SK-N-SH (cell line): ENCODE measurements around the gene ZBTB16. TPM values are rescaled to one million over a fixed set of nuclear protein-coding genes. Genes with fewer than 3 reads are reported as not detected.
A peak's percentile ranks its signal among the peaks of the same experiment; 100 is the strongest.

Source experiments
- CTCF ChIA-PET: fragments of 300-600, 350-600 bp; formaldehyde crosslinking; extraction: SDS; loops from one replicate; lab custom pipeline; 2021; lab: Yijun Ruan, JAX
- POLR2A ChIA-PET: fragments of 350-600 bp; sonication (Branson Sonifier 250); formaldehyde crosslinking; extraction: SDS; loops from one replicate; lab custom pipeline; 2020; ENCODE audit warnings: antibody characterized with exemption, inconsistent platforms; lab: Yijun Ruan, JAX
- DNase-seq: peaks from one replicate; pipeline ENCODE4 v3.0.0; 2012
- H2AFZ ChIP-seq: fragments of 200-600 bp; sonication (generic); 2 replicates; pipeline ENCODE4 v1.8.1; 2016; ENCODE audit warnings: antibody characterized with exemption, mild to moderate bottlenecking, low read depth
- H3F3A ChIP-seq: fragments of 200-600 bp; sonication (generic); replicated peaks from 2 replicates; pipeline ENCODE3; 2016; ENCODE audit warnings: antibody characterized with exemption, mild to moderate bottlenecking; ENCODE audit not compliant: insufficient read depth
- H3K27ac ChIP-seq, 2 experiments: fragments of 200-500 bp in 1 of 2; fragments of 200-600 bp in 1 of 2; sonication (Bioruptor generic) in 1 of 2; sonication (generic), shearing (Covaris generic) in 1 of 2; 2 replicates each; pipeline versions ENCODE4 v1.5.1 to v1.6.1; 2014 to 2016; ENCODE audit warnings: low read depth in 2 of 2, inconsistent platforms in 1 of 2, low read length in 1 of 2, mild to moderate bottlenecking in 1 of 2, mixed read lengths in 1 of 2
- H3K27me3 ChIP-seq: fragments of 200-600 bp; sonication (generic), shearing (Covaris generic); 2 replicates; pipeline ENCODE4 v1.6.1; 2016; ENCODE audit warnings: mixed run types; ENCODE audit not compliant: insufficient read depth
- H3K36me3 ChIP-seq, 2 experiments: fragments of 200-500 bp in 1 of 2; fragments of 200-600 bp in 1 of 2; sonication (Bioruptor generic) in 1 of 2; sonication (generic) in 1 of 2; replicated peaks in 1 of 2; 2 replicates each; pipeline versions ENCODE3 to v1.5.1; 2014 to 2016; ENCODE audit warnings: low read length in 1 of 2, mild to moderate bottlenecking in 1 of 2; ENCODE audit not compliant: insufficient read depth in 2 of 2, control insufficient read depth in 1 of 2
- H3K4me1 ChIP-seq, 2 experiments: fragments of 200-500 bp in 1 of 2; fragments of 200-600 bp in 1 of 2; sonication (Bioruptor generic) in 1 of 2; sonication (generic), shearing (Covaris generic) in 1 of 2; 2 replicates each; pipeline versions ENCODE4 v1.5.1 to v1.6.1; 2014 to 2016; ENCODE audit warnings: low read depth in 1 of 2, low read length in 1 of 2, mixed run types in 1 of 2; ENCODE audit not compliant: insufficient read depth in 2 of 2, control insufficient read depth in 1 of 2
- H3K4me2 ChIP-seq: fragments of 200-600 bp; sonication (generic), shearing (Covaris generic); 2 replicates; pipeline ENCODE4 v1.6.1; 2017; ENCODE audit warnings: mixed run types
- H3K4me3 ChIP-seq, 2 experiments: fragments of 200-500 bp in 1 of 2; fragments of 200-600 bp in 1 of 2; sonication (Bioruptor generic) in 1 of 2; sonication (generic), shearing (Covaris generic) in 1 of 2; 2 replicates each; pipeline versions ENCODE4 v1.5.1 to v1.8.1; 2014 to 2016; ENCODE audit warnings: low read depth in 2 of 2, inconsistent platforms in 1 of 2, low read length in 1 of 2, mild to moderate bottlenecking in 1 of 2, mixed read lengths in 1 of 2, moderate library complexity in 1 of 2
- H3K79me2 ChIP-seq: fragments of 200-600 bp; sonication (generic); 2 replicates; pipeline ENCODE4 v1.8.1; 2017; ENCODE audit warnings: mild to moderate bottlenecking; ENCODE audit not compliant: insufficient read depth
- H3K9ac ChIP-seq: fragments of 200-600 bp; sonication (generic); 2 replicates; pipeline ENCODE4 v1.6.1; 2017; ENCODE audit warnings: mixed run types
- H3K9me2 ChIP-seq: fragments of 200-600 bp; sonication (generic); 2 replicates; pipeline ENCODE4 v1.6.1; 2017; ENCODE audit warnings: mixed run types
- H3K9me3 ChIP-seq: fragments of 200-600 bp; sonication (generic); 2 replicates; pipeline ENCODE4 v1.6.1; 2017; ENCODE audit warnings: mixed run types, mild to moderate bottlenecking, moderate library complexity
- H4K20me1 ChIP-seq: fragments of 200-600 bp; sonication (generic); 2 replicates; pipeline ENCODE4 v1.6.1; 2017; ENCODE audit warnings: mild to moderate bottlenecking, mixed run types; ENCODE audit not compliant: insufficient read depth
- EP300 ChIP-seq, 2 experiments: IDR thresholded peaks; 2 replicates each; pipeline versions ENCODE4 v1.4.0 to v1.6.1; 2012; ENCODE audit warnings: borderline replicate concordance in 1 of 2, low read depth in 1 of 2, low read length in 1 of 2
- FOSL2 ChIP-seq: IDR thresholded peaks from 2 replicates; pipeline ENCODE4 v1.4.0; 2012; ENCODE audit warnings: low read depth, mild to moderate bottlenecking, moderate library complexity, borderline replicate concordance
- FOXJ3 ChIP-seq: sonication (generic); formaldehyde crosslinking; IDR thresholded peaks from 2 replicates; pipeline ENCODE4 v1.5.1; 2020; ENCODE audit warnings: mild to moderate bottlenecking, missing genetic modification reagents
- JUND ChIP-seq: IDR thresholded peaks from 2 replicates; pipeline ENCODE4 v1.4.0; 2012
- NFIC ChIP-seq: IDR thresholded peaks from 2 replicates; pipeline ENCODE4 v1.4.0; 2012; ENCODE audit warnings: borderline replicate concordance
- SIN3A ChIP-seq: IDR thresholded peaks from 2 replicates; pipeline ENCODE4 v1.6.1; 2012; ENCODE audit warnings: low read depth, mild to moderate bottlenecking, low read length, moderate library complexity, borderline replicate concordance
- TCF12 ChIP-seq: IDR thresholded peaks from 2 replicates; pipeline ENCODE4 v1.4.0; 2012
- TEAD4 ChIP-seq: IDR thresholded peaks from 2 replicates; pipeline ENCODE4 v1.4.0; 2012; ENCODE audit warnings: mild to moderate bottlenecking, borderline replicate concordance; ENCODE audit not compliant: insufficient read depth
- USF1 ChIP-seq: IDR thresholded peaks from 2 replicates; pipeline ENCODE4 v1.4.0; 2012; ENCODE audit warnings: low read depth, borderline replicate concordance
- YY1 ChIP-seq: IDR thresholded peaks from 2 replicates; pipeline ENCODE4 v1.4.0; 2012; ENCODE audit warnings: low read depth, mild to moderate bottlenecking
- WGBS: methylation state at CpG from one replicate; pipeline ENCODE4 v1.1.6; 2017; ENCODE audit warnings: low lambda C conversion rate; 5-methylcytosine and 5-hydroxymethylcytosine counted together
- polyA plus RNA-seq, 3 experiments: library from polyadenylated mRNA; depleted of rRNA; stranded (reverse); fragments of >200 nt; gene quantifications; 2 replicates each; pipeline ENCODE4 v1.2.3, GENCODE V29; 2012
- TF ChIP-seq, protein P1 (sequence below): IDR thresholded peaks from 2 replicates; pipeline ENCODE4 v1.4.0; 2012; ENCODE audit warnings: low read depth
- TF ChIP-seq, protein P2 (sequence below): fragments of 200-600 bp; sonication (generic); IDR thresholded peaks from 2 replicates; pipeline ENCODE4 v1.6.1; 2017; ENCODE audit warnings: antibody characterized with exemption, mild to moderate bottlenecking, moderate library complexity

The ZBTB16 gene
- polyA plus RNA-seq, 1 of the 3 experiments (the other 2 are of a cell fraction) = not detected

DNA sequence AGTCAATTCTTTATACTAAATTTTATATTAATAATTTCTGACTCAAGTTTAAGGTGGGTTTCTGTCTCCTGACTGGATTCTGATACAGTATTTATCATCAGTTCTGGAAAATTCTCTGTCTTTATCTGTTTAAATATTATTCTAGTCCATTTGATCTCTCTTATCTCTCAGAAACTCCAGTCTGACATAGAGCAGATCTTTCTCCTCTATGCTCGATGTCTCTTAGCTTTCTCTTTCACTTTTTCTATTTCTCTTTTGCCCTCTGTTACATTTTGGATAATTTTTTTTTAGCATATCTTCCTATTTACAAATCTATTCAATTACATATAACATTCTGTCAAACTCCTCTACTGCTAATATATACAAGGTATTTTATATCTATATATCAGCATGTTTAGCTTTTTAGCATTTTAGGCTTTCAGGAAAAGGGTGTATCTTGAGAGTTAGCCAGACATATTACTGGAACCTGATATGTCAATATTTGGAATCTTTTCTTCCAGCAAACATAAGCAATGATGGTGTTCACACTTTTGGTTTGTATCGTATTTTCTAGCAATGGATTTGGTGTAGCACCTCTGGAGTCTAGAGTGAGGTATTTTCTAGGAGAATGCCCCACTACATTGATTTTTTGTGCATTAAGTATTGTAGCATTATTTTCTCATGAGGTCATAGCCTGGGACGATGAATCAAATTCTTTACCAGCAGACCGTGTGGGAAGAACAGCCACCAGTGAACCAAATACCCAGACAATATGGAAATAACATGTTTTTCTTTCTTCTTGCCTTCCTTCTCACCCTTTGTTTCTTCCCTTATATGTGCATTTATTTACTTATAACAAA is 232.6 kb downstream of the ZBTB16 start:
- ChIA-PET CTCF (interaction anchor here (1.1 to 2.2 kb wide), 3 partner anchors 11 to 48 kb away, joined by 5 to 8 read pairs (median 6); no protein-coding TSS in a partner anchor), POLR2A (no interaction called here)
- Histone ChIP-seq H3K27ac (peak overlapping the region; percentile 82 to 100; a peak in 3 of 4 replicates), H3K36me3 (no peaks in the 10 kb centered on the region), H2AFZ (peak overlapping the region; percentile 63; the same call in 1 of the 2 replicates), H4K20me1 (no peaks in the 10 kb centered on the region), H3K79me2 (peaks cover under 1% of the 10 kb centered on the region; the same call in 1 of the 2 replicates), H3K9me3 (no peaks in the 10 kb centered on the region), H3K4me1 (peaks cover 2 to 9% of the 10 kb centered on the region in 2 experiments; a peak in 3 of 4 replicates), H3K9me2 (no peaks in the 10 kb centered on the region), H3K4me2 (peak overlapping the region; percentile 74), H3K9ac (peak overlapping the region; percentile 78), H3K27me3 (no peaks in the 10 kb centered on the region), H3F3A (peaks cover 43% of the 10 kb centered on the region), H3K4me3 (peak overlapping the region in 1 of 2 experiments; percentile 52; a peak in 2 of 4 replicates)
- DNase-seq = no peak
- TF ChIP-seq USF1 = no peak
- TF ChIP-seq YY1 = no peak
- peak; percentile 65 for TF ChIP-seq FOSL2
- 0 out of 2 replicates have a peak, but pooled peaks have one; percentile 26 for TF ChIP-seq TEAD4
- peak; percentile 82 for TF ChIP-seq JUND
- TF ChIP-seq TCF12 = peak; percentile 54
- TF ChIP-seq SIN3A = no peak
- TF ChIP-seq, protein P1, sequence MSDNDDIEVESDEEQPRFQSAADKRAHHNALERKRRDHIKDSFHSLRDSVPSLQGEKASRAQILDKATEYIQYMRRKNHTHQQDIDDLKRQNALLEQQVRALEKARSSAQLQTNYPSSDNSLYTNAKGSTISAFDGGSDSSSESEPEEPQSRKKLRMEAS = 0 out of 2 replicates have a peak, but pooled peaks have one; percentile 23
- TF ChIP-seq EP300 (IDR thresholded peaks at IDR 0.05; ENCODE audit: borderline replicate concordance in 1 of 2, low read depth in 1 of 2, low read length in 1 of 2) = peak in 1 of 2 experiments; percentile 49; a peak in 1 of 4 replicates
- TF ChIP-seq FOXJ3 (CRISPR knock-in tag) = no peak
- WGBS = 13% methylated on average over 4 of the region's 4 CpGs

DNA sequence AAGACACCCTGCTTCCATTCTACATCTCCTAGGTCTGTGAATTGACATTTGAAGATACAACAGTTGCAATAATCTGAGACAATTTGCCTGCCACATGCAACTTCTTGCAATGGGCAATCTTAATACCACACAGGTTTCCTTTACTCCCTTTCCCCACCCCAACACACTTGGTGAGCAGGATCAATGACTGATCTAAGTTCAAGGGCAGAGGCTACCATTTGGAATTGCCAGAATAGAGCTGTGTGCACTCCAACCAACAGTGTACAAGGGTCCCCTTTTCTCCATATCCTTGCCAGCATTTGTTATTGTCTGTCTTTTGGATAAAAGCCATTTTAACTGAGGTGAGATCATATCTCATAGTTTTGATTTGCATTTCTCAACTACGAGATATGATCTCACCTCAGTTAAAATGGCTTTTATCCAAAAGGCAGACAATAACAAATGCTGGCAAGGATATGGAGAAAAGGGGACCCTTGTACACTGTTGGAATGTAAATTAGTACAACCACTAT is 233.7 kb downstream of the ZBTB16 start:
- Histone ChIP-seq H3K4me3 (no peak overlapping the region), H3K36me3 (peaks cover 0 to 4% of the 10 kb centered on the region in 2 experiments), H3K27ac (peak overlapping the region; percentile 48 to 100)
- TF ChIP-seq, protein P2, sequence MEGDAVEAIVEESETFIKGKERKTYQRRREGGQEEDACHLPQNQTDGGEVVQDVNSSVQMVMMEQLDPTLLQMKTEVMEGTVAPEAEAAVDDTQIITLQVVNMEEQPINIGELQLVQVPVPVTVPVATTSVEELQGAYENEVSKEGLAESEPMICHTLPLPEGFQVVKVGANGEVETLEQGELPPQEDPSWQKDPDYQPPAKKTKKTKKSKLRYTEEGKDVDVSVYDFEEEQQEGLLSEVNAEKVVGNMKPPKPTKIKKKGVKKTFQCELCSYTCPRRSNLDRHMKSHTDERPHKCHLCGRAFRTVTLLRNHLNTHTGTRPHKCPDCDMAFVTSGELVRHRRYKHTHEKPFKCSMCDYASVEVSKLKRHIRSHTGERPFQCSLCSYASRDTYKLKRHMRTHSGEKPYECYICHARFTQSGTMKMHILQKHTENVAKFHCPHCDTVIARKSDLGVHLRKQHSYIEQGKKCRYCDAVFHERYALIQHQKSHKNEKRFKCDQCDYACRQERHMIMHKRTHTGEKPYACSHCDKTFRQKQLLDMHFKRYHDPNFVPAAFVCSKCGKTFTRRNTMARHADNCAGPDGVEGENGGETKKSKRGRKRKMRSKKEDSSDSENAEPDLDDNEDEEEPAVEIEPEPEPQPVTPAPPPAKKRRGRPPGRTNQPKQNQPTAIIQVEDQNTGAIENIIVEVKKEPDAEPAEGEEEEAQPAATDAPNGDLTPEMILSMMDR = no peak
- TF ChIP-seq NFIC = peak; percentile 20; the same call in 1 of the 2 replicates
- TF ChIP-seq, all 33 proteins: peak for 1
- H3K79me2 ChIP-seq = peaks cover 13% of the 10 kb centered on the region
- peaks cover 49% of the 10 kb centered on the region for H3F3A ChIP-seq
- DNase-seq = no peak
- no peaks in the 10 kb centered on the region for H3K9me2 ChIP-seq
- CTCF ChIA-PET = interaction anchor here (1.2 to 2.2 kb wide), 2 partner anchors 13 to 47 kb away, joined by 4 to 8 read pairs; no protein-coding TSS in a partner anchor
- POLR2A ChIA-PET = no interaction called here
- 45% methylated on average over 1 of the region's 1 CpG for WGBS
- H3K4me2 ChIP-seq = no peak overlapping the region
- H3K9ac ChIP-seq = peak overlapping the region; percentile 78; the same call in 1 of the 2 replicates
- no peaks in the 10 kb centered on the region for H4K20me1 ChIP-seq
- H3K9me3 ChIP-seq = no peaks in the 10 kb centered on the region
- peaks cover 2 to 9% of the 10 kb centered on the region in 2 experiments; a peak in 3 of 4 replicates for H3K4me1 ChIP-seq
- peak overlapping the region; percentile 7; the same call in 1 of the 2 replicates for H2AFZ ChIP-seq
- H3K27me3 ChIP-seq = no peaks in the 10 kb centered on the region
